ENCODE results near the gene IRF3. TPM values are rescaled to one million over a fixed set of nuclear protein-coding genes. Genes with fewer than 3 reads are reported as not detected.

Gene IRF3, protein sequence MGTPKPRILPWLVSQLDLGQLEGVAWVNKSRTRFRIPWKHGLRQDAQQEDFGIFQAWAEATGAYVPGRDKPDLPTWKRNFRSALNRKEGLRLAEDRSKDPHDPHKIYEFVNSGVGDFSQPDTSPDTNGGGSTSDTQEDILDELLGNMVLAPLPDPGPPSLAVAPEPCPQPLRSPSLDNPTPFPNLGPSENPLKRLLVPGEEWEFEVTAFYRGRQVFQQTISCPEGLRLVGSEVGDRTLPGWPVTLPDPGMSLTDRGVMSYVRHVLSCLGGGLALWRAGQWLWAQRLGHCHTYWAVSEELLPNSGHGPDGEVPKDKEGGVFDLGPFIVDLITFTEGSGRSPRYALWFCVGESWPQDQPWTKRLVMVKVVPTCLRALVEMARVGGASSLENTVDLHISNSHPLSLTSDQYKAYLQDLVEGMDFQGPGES
- total RNA-seq (ENCODE audit: unreplicated experiment) = 76.1 TPM
- long read RNA-seq, transcript IRF3-203 (8 exons, 1,613 nt) = major isoform, 7 of 33 reads
- long read RNA-seq, partial matches to known transcripts = 5 of 33 reads
- long read RNA-seq, other reads (novel, unspliced or antisense) = 19 of 33 reads

DNA sequence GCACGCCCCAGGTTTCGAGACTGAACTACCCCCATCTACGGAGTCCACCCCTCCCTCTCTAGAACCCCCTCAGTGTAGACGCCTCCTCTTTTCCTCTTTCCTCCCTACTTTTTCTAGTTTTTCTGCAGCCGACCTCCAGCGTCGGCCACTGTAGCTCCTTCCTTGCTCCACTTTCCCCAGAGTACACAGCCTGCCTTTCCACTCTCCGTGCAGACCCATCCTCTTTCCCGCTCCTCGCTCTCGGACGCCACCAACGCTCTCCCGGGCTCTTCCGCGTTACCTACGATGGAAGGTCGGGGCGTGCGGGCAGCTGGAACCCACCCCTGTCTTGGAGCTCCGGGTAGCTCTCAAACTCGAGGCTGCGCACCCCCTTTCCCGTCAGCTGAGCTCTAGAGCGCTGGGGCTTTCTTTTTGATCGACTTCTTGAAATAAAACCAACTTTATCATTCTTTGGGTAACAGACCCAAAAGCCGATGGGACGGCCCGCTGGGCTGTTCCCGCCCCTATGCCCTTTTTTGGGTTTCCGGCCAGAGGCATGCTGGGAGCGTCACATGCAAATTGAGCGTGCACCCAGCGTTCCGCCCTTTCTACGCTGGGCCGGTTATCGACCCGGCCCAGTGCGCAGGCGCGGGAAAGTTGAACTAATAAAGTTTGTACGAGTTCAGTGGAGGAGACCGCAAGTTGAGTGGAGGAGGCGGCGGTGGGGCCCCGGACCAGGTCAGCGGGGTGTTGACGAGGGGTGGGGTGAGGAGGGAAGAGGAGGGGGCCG is at the start of gene IRF3, which contains the start of gene BCL2L12:
Gene IRF3 (minus strand): TSS at position 507 of the 769 bp plus-strand sequence. CDS start 1,019 bp downstream, outside the sequence.
Gene BCL2L12 (plus strand): TSS at position 583 of the 769 bp plus-strand sequence. CDS start 760 bp downstream, outside the sequence.
- Mint-ChIP-seq H3K4me3 (ENCODE audit: unreplicated experiment) (peak within 1 kb of the TSS; percentile 97), H3K27me3 (ENCODE audit: unreplicated experiment) (peaks cover 26% of the 10 kb centered on the region), H3K9me3 (ENCODE audit: unreplicated experiment) (no peaks in the 10 kb centered on the region), H3K27ac (ENCODE audit: unreplicated experiment) (peak within 1 kb of the TSS; percentile 80), H3K36me3 (ENCODE audit: low read depth, unreplicated experiment) (peaks cover 17% of the 10 kb centered on the region), H3K4me1 (ENCODE audit: unreplicated experiment) (peaks cover 17% of the 10 kb centered on the region)
- TF ChIP-seq, protein P1, sequence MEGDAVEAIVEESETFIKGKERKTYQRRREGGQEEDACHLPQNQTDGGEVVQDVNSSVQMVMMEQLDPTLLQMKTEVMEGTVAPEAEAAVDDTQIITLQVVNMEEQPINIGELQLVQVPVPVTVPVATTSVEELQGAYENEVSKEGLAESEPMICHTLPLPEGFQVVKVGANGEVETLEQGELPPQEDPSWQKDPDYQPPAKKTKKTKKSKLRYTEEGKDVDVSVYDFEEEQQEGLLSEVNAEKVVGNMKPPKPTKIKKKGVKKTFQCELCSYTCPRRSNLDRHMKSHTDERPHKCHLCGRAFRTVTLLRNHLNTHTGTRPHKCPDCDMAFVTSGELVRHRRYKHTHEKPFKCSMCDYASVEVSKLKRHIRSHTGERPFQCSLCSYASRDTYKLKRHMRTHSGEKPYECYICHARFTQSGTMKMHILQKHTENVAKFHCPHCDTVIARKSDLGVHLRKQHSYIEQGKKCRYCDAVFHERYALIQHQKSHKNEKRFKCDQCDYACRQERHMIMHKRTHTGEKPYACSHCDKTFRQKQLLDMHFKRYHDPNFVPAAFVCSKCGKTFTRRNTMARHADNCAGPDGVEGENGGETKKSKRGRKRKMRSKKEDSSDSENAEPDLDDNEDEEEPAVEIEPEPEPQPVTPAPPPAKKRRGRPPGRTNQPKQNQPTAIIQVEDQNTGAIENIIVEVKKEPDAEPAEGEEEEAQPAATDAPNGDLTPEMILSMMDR (IDR thresholded peaks at IDR 0.05; ENCODE audit: unreplicated experiment) = no peak
- peak; percentile 94 for DNase-seq (ENCODE audit: low spot score)

DNA sequence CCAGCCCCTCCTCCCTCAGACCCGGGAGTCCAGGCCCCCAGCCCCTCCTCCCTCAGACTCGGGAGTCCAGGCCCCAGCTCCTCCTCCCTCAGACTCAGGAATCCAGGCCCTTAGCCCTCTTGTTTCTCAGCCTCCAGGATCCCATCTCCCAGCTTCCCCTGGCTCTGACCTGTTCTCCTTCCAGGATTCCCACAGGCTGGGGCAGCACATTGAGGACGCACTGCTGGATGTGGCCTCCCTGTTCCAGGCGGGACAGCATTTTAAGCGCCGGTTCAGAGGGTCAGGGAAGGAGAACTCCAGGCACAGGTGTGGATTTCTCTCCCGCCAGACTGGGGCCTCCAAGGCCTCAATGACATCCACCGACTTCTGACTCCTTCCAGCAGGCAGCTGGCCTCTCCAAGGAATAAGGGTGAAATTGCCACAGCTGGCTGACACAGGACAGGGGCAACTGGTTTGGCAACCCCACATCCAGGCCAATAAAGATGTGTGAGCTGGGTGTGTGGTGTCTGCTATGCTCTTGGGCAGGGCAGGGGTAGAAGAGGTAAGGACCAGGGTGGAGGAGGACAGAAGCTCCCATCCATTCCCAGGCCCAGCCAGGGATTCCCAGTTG is 47.7 kb upstream of the IRF3 start:
- DNase-seq (ENCODE audit: low spot score) = no peak
- TF ChIP-seq, protein P1 (IDR thresholded peaks at IDR 0.05; ENCODE audit: unreplicated experiment) = no peak
- peaks cover 24% of the 10 kb centered on the region for H3K36me3 Mint-ChIP-seq (ENCODE audit: low read depth, unreplicated experiment)
- peaks cover 12% of the 10 kb centered on the region for H3K4me1 Mint-ChIP-seq (ENCODE audit: unreplicated experiment)
- H3K9me3 Mint-ChIP-seq (ENCODE audit: unreplicated experiment) = no peaks in the 10 kb centered on the region
- H3K4me3 Mint-ChIP-seq (ENCODE audit: unreplicated experiment) = no peak overlapping the region
- H3K27me3 Mint-ChIP-seq (ENCODE audit: unreplicated experiment) = peaks cover 17% of the 10 kb centered on the region
- H3K27ac Mint-ChIP-seq (ENCODE audit: unreplicated experiment) = no peak overlapping the region

DNA sequence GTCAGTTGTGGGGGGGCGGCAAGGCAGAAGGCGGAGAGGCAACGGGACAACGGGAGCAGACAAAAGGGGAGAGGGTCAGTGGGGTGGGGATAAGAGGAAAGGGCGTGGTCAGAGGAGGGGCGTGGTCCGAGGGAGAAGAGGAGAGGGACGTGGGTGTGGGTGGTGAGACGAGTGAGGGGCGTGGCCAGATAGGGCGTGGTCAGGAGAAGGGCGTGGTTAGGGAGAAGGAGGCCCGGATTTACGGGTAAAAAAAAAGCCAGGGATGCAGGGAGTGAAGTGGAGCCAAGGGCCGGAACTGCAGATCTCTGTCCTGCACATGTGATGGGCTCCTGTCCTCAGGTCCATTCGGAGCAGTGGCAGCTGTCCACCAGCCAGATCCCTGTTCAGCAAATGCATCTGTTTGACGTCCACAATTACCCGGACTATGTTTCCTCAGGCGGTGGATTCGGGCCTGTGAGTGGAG is 46.8 kb upstream of the IRF3 start:
- peaks cover 13% of the 10 kb centered on the region for H3K27me3 Mint-ChIP-seq (ENCODE audit: unreplicated experiment)
- TF ChIP-seq, protein P1 (IDR thresholded peaks at IDR 0.05; ENCODE audit: unreplicated experiment) = no peak
- peaks cover 8% of the 10 kb centered on the region for H3K4me1 Mint-ChIP-seq (ENCODE audit: unreplicated experiment)
- no peak overlapping the region for H3K4me3 Mint-ChIP-seq (ENCODE audit: unreplicated experiment)
- H3K36me3 Mint-ChIP-seq (ENCODE audit: low read depth, unreplicated experiment) = peaks cover 24% of the 10 kb centered on the region
- H3K9me3 Mint-ChIP-seq (ENCODE audit: unreplicated experiment) = no peaks in the 10 kb centered on the region
- H3K27ac Mint-ChIP-seq (ENCODE audit: unreplicated experiment) = no peak overlapping the region
- no peak for DNase-seq (ENCODE audit: low spot score)

DNA sequence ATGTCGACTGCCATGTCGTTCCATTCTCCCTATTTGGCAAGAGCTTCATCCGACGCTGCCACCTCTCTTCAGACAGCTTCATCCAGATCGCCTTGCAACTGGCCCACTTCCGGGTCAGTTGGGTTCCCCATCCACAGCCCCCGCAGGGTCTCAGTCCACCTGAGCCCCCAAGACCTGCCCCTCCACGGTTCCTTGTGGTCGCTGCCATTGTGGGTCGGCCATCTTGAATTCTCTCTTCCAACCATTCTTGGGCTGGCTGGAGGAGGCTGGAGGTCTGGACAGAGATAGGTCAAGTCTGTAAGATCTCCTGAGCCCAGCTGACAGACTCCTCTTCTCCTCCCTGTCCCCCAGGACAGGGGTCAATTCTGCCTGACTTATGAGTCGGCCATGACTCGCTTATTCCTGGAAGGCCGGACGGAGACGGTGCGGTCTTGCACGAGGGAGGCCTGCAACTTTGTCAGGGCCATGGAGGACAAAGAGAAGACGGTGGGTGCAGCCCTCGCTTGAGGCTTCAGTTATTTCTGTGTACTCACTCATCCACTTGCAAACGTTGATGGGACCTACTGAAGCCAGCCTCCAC is 44.8 kb upstream of the IRF3 start:
- H3K9me3 Mint-ChIP-seq (ENCODE audit: unreplicated experiment) = no peaks in the 10 kb centered on the region
- H3K27ac Mint-ChIP-seq (ENCODE audit: unreplicated experiment) = no peak overlapping the region
- H3K4me3 Mint-ChIP-seq (ENCODE audit: unreplicated experiment) = peak overlapping the region; percentile 57
- TF ChIP-seq, protein P1 (IDR thresholded peaks at IDR 0.05; ENCODE audit: unreplicated experiment) = no peak
- peaks cover 3% of the 10 kb centered on the region for H3K4me1 Mint-ChIP-seq (ENCODE audit: unreplicated experiment)
- peaks cover 28% of the 10 kb centered on the region for H3K36me3 Mint-ChIP-seq (ENCODE audit: low read depth, unreplicated experiment)
- peaks cover 13% of the 10 kb centered on the region for H3K27me3 Mint-ChIP-seq (ENCODE audit: unreplicated experiment)
- no peak for DNase-seq (ENCODE audit: low spot score)

Data from endothelial cell (in vitro differentiated cells).